LoVo (cell line): Measurements from ENCODE around the gene NDUFV3.
"Not testable (repeated sequence)": the region's sequence is repeated elsewhere in the genome, so short reads cannot be mapped to it uniquely, and the experiment has no call there.

ENCODE experiments used
- DNase-seq: peaks from one replicate; pipeline ENCODE4 v3.0.0-alpha.2; 2016; ENCODE audit warnings: low spot score

Gene NDUFV3

DNA sequence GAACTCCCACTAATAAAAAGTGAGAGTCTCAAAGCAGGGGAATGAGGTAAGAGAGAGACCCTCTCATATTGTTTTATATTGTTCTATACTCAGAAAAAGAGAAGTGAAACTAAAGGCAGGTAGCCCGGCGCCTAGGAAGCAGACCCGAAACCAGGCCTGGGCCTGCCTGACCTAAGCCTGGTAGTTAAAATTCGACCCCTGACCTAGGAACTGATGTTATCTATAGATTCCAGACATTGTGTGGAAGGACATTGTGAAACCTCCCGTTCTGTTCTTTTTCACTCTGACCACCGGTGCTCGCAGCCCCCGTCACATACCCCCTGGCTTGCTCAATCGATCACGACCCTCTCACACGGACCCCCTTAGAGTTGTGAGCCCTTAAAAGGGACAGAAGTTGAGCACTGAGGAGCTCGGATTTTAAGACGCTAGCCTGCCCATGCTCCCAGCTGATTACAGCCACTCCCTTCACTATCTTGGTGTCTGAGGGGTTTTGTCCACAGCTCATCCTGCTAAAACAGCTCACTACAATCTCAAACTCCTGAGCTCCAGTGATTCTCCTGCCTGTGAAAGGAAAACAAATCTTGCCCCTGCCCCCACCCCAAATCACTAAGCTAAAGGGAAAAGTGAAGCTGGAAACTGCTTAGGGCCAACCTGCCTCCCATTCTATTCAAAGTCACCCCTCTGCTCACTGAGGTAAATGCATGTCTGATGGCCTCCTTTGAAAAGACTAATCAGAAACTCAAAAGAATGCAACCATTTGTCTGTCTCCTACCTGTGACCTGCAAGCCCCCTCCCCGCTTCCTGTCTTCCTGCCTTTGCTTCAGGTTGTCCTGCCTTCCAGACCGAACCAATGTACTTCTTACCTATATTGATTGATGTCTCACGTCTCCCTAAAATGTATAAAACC is 44.2 kb downstream of the NDUFV3 start:
- not testable (repeated sequence) for DNase-seq

DNA sequence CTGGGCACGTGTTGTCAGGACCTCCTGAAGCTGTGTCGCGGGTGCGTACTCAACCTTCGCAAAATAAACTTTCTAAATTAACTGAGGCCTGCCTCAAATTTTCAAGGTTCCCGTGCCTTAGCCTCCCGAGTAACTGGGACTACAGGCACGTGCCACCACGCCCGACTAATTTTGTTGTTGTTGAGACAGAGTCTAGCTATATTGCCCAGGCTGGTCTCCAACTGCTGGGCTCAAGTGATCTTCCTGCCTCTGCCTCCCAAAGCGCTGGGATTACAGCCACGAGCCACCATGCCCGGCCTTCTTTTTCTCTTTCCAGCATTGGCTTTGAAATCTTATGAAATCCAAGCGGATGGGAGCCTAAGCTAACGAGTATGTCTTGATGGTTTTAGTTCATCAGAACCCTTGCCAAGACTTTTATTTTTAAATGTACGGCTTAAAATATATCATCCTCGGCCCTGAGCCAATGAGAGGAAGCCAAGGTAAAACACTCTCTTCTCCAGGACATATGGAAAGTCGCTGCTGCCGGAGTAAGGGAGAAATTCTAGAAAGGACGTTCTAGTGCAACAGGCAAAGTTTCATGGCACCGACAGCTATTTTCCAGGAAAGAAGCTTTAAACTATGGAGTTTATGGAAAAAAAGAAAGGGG is 45.0 kb downstream of the NDUFV3 start:
- no peak for DNase-seq

DNA sequence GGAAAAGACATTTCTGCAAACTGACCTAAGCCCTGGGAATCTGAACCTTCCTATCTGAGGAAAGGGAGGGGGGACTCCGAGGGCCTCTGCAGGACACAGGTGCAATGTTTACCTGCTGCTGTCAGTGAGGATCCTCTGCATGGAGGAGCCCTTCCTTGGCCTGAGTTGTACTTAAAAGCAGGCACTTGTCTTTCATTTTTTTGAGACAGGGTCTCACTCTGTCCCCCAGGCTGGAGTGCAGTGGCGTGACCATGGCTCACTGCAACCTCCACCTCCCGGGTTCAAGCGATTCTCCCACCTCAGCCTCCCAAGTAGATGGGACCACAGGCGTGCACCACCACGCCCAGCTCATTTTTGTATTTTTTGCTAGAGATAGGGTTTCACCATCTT is 45.5 kb downstream of the NDUFV3 start:
- not testable (repeated sequence) for DNase-seq

DNA sequence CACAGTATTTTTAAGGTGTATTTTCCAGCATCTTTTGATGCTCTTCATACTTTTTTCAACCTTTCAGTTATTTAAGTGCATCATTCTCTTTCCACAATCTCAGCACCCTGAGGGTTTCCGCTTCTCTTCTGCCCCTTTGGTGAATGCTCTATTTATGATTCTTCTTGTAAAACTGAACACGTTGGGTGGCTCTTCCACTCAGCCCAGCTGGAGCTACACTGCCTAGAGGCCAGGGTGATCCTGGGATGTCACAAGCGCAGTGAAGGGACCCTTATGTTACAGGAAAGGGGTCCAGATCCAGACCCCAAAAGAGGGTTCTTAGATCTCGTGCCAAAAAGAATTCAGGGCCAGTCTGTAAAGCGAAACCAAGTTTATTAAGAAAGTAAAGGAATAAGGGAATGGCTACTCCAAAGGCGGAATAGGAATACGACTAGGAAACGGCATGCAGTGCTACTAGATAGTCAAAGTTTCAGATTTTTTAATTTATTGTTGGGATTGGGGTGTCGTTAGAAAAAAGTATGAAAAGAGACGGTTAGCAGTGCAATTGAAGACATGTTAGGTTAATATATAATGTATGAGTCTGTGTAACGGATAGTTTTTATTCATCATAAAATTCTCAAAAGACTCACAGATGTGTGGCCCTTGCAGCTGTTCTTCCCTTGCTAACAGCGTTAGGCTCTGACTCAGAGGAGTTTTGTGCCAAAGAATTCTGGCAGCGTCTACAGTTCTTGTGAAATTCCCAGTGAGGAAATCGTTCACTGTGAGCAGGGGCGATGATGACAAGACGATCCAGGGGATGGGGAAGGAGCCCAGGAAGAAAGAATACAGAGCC is 46.7 kb downstream of the NDUFV3 start:
- peak; percentile 63 for DNase-seq

DNA sequence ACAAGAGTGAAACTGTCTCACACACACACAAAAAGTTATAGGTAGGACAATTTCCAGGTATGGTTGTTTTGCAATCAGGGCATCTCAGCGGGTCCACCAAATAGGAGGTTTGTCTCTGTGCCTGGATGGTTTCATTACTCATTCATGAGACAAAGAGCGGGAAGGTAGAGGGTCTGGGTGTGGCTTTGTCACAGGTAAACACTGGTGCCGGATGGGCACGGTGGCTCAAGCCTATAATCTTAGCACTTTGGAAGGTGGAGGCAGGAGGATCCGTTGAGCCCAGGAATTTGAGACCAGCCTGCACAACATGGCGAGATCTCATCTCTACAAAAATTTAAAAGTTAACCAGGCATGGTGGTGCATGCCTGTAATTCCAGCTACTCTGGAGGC is 48.6 kb downstream of the NDUFV3 start:
- peak; percentile 39 for DNase-seq

DNA sequence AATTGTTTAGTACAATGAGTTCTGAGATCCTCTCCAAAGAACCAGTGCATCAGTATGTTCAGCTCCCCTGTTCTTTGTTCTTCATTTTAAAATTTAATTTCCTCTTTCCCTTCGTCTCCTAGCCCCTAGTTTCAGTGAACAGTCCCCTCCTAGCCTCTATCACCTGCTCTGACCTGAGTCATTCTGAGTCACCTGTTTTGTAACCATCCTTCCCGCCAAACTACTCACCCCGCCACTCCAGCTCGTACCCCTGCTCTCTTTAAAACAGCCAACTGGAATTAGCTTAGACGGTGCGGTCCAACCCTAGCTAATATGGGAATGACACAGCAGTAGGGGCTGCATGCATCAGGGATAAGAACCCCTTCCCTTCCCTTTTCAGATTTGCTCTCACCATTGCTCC is 49.1 kb downstream of the NDUFV3 start:
- peak; percentile 21 for DNase-seq

DNA sequence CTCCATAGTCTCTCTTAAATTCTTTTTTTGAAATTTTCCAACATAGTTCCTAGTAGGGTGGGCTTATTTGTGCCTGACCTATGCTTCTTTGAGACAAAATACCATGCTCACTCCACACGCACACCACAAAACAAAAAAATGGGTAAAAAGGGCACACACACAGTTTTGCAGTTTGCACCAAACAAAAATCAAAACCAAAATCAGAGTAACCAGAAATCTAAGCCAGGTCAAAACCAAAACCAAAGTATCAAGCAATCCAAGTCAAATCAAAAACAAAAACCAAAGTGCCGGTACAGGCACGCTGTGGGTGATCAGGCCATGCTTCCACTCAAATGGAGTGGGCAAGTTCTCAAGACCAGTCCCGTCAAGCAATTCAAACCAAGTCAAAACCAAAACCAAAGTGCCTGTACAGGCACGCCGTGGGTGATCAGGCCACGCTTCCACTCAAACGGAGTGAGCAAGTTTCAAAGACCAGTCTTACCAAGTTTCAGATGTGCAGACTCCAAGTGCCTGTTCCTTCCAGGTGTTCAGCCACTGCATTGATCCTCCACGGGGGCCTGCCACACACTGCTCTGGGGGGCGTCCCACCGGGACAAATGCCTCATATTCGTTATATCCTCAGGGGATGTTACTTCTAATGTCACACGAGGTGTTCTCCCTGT is 56.1 kb downstream of the NDUFV3 start:
- not testable (repeated sequence) for DNase-seq

DNA sequence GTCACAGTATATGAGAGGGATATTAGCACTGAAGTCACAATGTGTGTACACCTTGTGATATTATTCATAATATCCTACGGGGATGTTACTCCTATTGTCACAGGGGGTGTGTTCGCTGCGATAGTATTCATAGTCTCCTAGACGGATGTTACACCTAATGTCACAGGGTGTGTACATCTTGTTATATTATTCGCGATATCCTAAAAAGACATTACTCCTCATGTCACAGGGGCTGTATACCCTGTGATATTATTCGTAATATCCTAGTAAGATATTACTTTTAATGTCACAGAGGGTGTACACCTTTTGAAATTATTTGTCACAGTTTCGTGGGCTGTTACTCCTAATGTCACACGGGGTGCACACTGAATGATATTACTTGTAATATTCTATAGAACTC is 58.1 kb downstream of the NDUFV3 start:
- not testable (repeated sequence) for DNase-seq

DNA sequence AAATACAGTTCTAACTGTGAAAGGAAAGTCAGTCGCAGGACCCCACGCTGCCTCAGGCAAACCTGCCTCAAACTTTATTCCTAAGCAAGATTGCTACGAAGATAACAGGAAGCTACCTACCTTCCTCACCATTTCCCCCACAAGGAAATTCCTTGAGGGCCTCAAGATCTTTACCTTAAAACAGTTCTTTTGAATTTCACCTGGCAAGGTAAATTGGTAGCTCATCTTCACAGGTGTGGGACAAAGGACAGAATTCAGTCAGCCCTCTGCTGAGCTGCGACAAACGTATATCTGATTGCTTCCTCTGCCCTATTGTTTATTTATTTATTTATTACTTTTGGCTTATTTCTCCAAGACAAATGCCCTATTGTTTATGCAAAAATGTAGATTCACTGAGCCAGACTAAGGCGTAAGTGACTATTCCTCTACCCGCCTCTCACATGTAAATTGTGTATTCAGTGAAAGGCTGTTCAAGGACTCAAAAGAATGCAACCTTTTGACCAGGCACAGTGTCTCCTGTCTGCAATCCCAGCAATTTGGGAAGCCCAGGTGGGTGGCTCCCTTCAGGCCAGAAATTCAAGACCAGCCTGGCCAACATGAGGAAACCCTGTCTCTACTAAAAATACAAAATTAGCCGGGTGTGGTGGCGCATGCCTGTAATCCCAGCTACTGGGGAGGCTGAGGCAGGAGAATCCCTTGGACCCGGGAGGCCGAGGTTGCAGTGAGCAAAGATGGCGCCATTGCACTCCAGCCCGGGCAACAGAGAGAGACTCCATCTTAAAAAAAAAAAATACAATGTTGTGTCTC is 63.9 kb downstream of the NDUFV3 start:
- DNase-seq = no peak

DNA sequence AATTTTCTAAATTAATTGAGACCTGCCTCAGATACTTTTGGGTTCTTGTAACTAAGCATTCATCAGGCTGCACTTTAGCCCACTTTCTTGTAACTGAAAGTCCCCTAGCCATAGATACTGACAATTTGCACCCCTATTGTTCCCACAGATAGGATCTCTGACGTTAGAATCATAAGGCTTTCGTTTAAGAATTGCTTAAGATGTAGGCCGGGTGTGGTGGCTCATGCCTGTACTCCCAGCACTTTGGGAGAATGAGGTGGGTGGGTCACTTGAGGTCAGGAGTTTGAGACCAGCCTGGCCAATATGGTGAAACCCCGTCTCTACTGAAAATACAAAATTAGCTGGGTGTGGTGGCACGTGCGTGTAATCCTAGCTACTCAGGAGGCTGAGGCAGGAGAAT is 65.0 kb downstream of the NDUFV3 start:
- not testable (repeated sequence) for DNase-seq

DNA sequence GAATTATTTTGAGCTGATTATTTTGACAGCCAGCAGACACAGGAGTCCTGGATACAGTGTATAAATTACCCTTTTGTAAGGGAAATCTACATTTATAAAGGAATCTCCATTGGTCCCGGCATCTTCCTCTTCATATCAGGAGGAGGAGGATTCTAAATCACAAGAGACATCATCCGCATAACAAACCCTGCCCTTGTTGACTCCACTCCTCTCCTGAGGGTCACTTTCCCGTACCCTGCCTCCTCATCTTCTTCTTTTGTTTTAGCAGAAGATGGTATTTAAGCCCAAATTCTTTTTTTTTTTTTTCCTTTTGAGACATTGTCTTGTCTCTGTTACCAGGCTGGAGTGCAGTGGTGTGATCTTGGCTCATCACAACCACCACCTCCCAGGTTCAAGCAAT is 66.6 kb downstream of the NDUFV3 start:
- no peak for DNase-seq

DNA sequence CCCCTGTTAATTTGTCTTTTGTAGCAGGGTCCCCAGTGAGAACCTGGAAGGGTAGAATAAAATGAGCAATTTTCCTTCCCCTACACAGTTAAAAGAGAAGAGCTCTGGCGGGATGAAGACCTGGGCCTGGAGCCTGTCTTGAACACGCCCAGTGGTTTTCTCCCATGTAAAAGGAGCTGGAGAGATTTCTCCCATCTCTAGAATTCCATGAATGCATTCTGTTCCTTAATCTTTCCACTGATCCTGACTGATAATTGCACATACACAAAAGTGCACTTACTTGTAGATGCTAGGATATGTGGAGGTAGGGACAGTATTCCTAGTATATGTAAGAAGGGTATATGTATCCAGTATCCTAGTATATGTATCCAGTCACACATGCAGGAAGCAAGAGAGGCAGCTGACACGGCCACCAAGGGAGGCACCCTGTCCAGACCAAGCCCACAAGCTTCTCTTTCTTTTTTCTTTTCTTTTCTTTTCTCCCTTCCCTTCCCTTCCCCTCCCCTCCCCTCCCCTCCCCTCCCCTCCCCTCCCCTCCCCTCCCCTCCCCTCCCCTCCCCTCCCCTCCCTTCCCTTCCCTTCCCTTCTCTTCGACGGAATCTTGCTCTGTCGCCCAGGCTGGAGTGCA is 69.4 kb downstream of the NDUFV3 start:
- DNase-seq = no peak
